HUDEP-2 (cell line): ENCODE results near the gene MTFR2.
"Not testable (repeated sequence)": the region's sequence is repeated elsewhere in the genome, so short reads cannot be mapped to it uniquely, and the experiment has no call there.

ENCODE experiments used
- DNase-seq, 76 experiments: peaks; one replicate each; lab custom pipeline; 2025; ENCODE audit not compliant: unreplicated experiment in 76 of 76; lab: John Stamatoyannopoulos, UW

MTFR2 gene

GRCh38 chr6:136236466-136237293 lies 13.4 kb downstream of the MTFR2 start:
- peak in 71 of 76 experiments; percentile 10 to 83 (median 54) for DNase-seq

- no peak for DNase-seq
Measured at GRCh38 chr6:136235233-136235564, 14.9 kb downstream of the MTFR2 start.

DNA sequence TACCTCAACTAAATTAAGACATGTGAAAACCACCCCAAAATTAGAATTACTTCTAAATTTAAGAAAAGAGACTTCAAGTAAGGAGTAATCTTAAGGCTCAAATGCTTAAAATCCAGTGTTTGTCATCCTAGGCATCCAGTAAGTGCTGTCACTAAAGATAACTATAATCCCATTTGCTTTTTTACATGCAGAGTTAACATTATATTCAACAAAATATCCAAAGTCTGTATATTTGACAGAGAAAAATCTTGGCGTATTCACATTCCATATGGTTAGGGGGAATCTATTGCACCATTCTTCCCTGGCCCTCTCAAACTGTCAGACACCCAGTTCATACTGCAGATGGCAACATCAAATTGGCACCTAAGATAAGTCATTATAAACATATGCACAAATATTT lies 17.4 kb downstream of the MTFR2 start:
- DNase-seq, result no peak

DNA sequence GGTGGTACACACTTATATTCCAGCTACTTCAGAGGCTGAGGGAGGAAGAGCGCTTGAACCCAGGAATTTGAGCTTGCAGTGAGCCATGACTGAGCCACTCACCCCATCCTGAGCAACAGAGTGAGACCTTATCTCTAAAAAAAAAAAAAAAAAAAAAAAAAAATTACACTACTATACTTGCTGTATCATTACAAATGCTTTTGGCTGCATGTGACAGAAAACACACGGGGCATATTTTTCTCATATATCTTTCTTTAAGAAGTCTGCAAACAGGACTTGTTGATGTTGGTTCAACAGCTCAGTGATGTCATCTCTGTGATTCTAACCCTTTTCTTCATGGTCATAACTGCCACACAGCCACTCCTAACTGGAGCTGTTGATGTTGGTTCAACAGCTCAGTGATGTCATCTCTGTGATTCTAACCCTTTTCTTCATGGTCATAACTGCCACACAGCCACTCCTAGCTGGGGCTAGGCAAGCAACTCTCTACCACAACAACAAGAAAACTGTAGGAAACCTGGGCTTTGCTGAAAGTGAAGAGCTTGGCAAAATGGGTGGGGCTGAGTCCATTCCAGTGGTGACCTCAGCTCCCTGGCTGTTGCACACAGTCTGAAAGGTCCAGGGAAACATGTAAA lies 19.8 kb downstream of the MTFR2 start:
- DNase-seq, result no peak

DNA sequence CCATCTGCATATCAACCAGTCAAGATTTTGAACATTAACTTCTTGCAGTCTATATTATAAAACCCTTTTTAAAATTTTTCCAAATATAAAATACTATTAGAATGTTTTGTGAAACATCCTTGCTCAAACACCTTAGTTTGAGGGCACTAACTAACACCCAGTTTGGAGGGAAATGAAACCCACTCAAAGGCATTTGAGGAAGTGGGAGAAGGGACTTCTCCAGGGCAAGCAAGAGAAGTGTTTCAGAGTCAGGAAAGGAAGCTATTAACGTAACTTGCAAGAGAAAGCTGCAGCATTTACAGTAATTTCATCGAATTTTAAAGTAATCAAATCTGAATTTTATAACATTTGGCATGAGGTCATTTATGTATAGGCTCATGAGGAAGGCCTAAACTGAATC lies 21.3 kb downstream of the MTFR2 start:
- no peak for DNase-seq

GRCh38 chr6:136226674-136227377 lies 23.3 kb downstream of the MTFR2 start:
- peak in 40 of 76 experiments; percentile 12 to 87 (median 62) for DNase-seq

- DNase-seq, result peak in 44 of 76 experiments; percentile 11 to 64 (median 32)
Measured at GRCh38 chr6:136226027-136226673, 24.0 kb downstream of the MTFR2 start.

- peak in 6 of 76 experiments; percentile 8 to 36 (median 22) for DNase-seq
Measured at GRCh38 chr6:136225496-136225895, 24.6 kb downstream of the MTFR2 start.

DNA sequence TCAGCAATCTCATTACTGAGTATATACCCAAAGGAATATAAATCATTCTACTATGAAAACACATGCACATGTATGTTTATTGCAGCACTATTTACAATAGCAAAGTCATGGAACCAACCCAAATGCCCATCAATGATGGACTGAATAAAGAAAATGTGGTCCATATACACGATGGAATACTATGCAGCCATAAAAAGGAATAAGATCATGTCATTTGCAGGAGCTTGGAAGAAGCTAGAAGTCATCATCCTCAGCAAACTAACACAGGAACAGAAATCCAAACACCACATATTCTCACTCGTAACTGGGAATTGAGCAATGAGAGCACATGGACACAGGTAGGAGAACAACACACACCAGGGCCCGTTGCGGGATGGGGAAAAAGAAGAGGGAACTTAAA lies 25.1 kb downstream of the MTFR2 start:
- DNase-seq, result not testable (repeated sequence)

GRCh38 chr6:136216503-136217401 lies 33.4 kb downstream of the MTFR2 start:
- DNase-seq, result no peak

- no peak for DNase-seq
Measured at GRCh38 chr6:136213853-136214252, 36.3 kb downstream of the MTFR2 start.

- DNase-seq, result no peak
Measured at GRCh38 chr6:136213012-136213539, 37.0 kb downstream of the MTFR2 start.

GRCh38 chr6:136212608-136213007 lies 37.5 kb downstream of the MTFR2 start:
- DNase-seq, result no peak

- no peak for DNase-seq
Measured at GRCh38 chr6:136210398-136211165, 39.5 kb downstream of the MTFR2 start.

DNA sequence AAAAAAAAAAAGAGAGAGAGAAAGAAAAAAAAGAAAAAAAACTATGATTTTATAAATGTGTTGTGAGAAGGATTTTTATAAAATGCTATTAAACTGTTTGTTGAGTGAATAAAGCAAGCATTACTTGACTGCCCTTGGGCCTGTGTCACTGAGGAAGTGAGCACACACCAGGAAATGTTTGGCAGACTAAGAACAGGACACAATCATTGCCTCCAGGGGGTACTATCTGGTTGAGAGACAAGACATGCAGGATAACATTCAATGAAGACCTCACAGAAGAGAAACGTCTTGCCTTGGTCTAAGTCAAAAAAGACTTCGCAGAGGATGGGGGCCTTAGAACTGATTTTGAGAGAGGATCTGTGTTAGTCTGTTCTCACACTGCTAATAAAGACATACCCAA lies 40.6 kb downstream of the MTFR2 start:
- peak in 1 of 76 experiments; percentile 25 for DNase-seq

DNA sequence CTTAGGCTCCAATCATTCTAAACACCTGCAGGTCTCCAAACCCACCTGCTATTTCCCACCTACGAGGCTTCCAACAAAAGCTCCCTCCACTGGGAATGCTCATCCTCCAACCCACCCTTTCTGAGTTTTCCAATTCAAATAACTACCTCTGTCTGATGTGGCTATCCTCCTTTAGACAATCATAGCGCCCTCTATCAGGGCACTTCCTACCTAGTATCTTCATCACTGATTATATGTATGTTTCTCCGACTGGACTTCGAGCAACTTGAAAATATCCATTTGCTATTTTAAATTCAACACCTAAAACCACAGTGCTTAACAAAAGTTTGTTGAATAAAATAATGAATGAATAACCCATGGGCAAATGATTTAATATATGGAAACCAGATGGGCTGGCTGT lies 41.3 kb downstream of the MTFR2 start:
- no peak for DNase-seq

- peak in 3 of 76 experiments; percentile 5 to 22 (median 13) for DNase-seq
Measured at GRCh38 chr6:136201732-136202131, 48.4 kb downstream of the MTFR2 start.

GRCh38 chr6:136192902-136193301 lies 57.2 kb downstream of the MTFR2 start:
- DNase-seq, result no peak
